A673 (cell line): ENCODE data around the gene CENPX. TPM values are rescaled to one million over a fixed set of nuclear protein-coding genes. Genes with fewer than 3 reads are reported as not detected.

Experiments used
- BruUV-seq: library from RNA; stranded (reverse); fragments of 400-500 nt; replicated peaks from 2 replicates; lab custom pipeline; 2021; lab: Mats Ljungman, UMichigan
- CTCF ChIA-PET: fragments of 300-600 bp; sonication (Branson Sonifier 250); formaldehyde crosslinking; loops from one replicate; lab custom pipeline; 2022; ENCODE audit warnings: antibody characterized with exemption; lab: Charles Lee
- POLR2A ChIA-PET: fragments of 300-600 bp; sonication (Branson Sonifier 250); formaldehyde crosslinking; loops from one replicate; lab custom pipeline; 2022; ENCODE audit warnings: antibody characterized with exemption; ENCODE audit not compliant: low non-redundant PET; lab: Charles Lee
- DNase-seq: peaks from one replicate; pipeline ENCODE4 v3.0.0-alpha.2; 2015; ENCODE audit warnings: low spot score
- H3K27ac ChIP-seq: fragments of 200-600 bp; sonication (generic); 2 replicates; pipeline ENCODE4 v1.5.1; 2016; ENCODE audit warnings: mixed run types, low read depth, mild to moderate bottlenecking, mixed read lengths, antibody characterized with exemption, low read length; ENCODE audit not compliant: poor library complexity, severe bottlenecking
- H3K27me3 ChIP-seq: fragments of 200-600 bp; sonication (generic); replicated peaks from 2 replicates; pipeline ENCODE4 v1.6.1; 2017; ENCODE audit warnings: mixed run types, low read depth, mild to moderate bottlenecking, mixed read lengths, antibody characterized with exemption, low read length; ENCODE audit not compliant: insufficient read depth, poor library complexity
- H3K36me3 ChIP-seq: fragments of 200-600 bp; sonication (generic); 2 replicates; pipeline ENCODE4 v1.6.1; 2016; ENCODE audit warnings: mixed run types, mild to moderate bottlenecking, mixed read lengths, antibody characterized with exemption, low read length; ENCODE audit not compliant: insufficient read depth, poor library complexity, severe bottlenecking
- H3K4me1 ChIP-seq: fragments of 200-600 bp; sonication (generic); 2 replicates; pipeline ENCODE4 v1.6.1; 2017; ENCODE audit warnings: mixed run types, mild to moderate bottlenecking, mixed read lengths, antibody characterized with exemption, low read length; ENCODE audit not compliant: insufficient read depth, poor library complexity, severe bottlenecking
- H3K4me3 ChIP-seq: fragments of 200-600 bp; sonication (generic); 2 replicates; pipeline ENCODE4 v1.5.1; 2016; ENCODE audit warnings: low read depth, mixed run types, mild to moderate bottlenecking, mixed read lengths, low read length; ENCODE audit not compliant: poor library complexity, severe bottlenecking
- H3K9me3 ChIP-seq: fragments of 200-600 bp; sonication (generic); 2 replicates; pipeline ENCODE4 v1.6.1; 2016; ENCODE audit warnings: mixed run types, low read depth, mild to moderate bottlenecking, mixed read lengths, antibody characterized with exemption, low read length; ENCODE audit not compliant: poor library complexity, severe bottlenecking
- EZH2 ChIP-seq: fragments of 200-600 bp; sonication (generic); IDR thresholded peaks from 2 replicates; pipeline ENCODE4 v1.6.1; 2017; ENCODE audit warnings: borderline replicate concordance, low read depth, mild to moderate bottlenecking, mixed read lengths, antibody characterized with exemption, low read length; ENCODE audit not compliant: poor library complexity, severe bottlenecking
- intact Hi-C: fragments of 100-400 bp; cut with micrococcal nuclease; formaldehyde crosslinking; loops from one replicate; pipeline ENCODE4 v1.10.0; 2022; ENCODE audit not compliant: unreplicated experiment
- total RNA-seq: library from RNA; stranded (reverse); gene quantifications from 2 replicates; pipeline ENCODE4 v1.2.3, GENCODE V29; 2021
- TF ChIP-seq, protein P1 (sequence below): fragments of 300-800, 200-600 bp; sonication (generic); conservative IDR thresholded peaks from 2 replicates; pipeline ENCODE4 v1.5.1; 2017; ENCODE audit warnings: low read depth, mild to moderate bottlenecking, antibody characterized with exemption, low read length, moderate library complexity, mixed read lengths

Gene CENPX
- total RNA-seq, 1 experiment from 2014 or later, result 165 TPM

DNA sequence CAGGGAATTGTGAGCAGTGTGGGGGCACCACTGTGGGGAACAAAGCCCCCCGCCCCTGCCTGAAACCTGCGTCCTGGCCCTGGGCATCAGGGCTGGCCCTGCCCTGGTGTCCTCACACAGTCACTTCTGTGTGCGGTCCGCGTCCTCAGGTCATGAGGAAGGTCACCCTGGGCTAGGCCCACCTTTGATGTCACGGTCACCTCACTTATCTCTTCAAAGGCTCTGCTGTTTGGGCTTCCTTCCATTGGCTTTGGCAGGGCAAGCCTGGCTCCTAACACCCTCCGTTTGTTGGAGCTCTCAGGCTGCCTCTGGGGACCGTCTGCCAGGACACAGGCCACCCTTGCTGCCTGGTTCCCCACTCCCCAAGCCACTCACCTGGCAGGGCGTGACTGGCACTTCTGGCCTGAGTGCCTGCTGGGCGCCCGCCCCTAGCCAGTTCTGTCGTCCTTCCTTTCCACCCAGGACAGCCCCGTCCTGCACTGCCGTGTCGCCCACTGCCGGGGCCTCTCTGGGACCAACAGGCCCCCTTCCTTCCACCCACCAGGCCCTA, 8.8 kb downstream of the CENPX start:
- peaks cover 13% of the 10 kb centered on the region for H3K4me1 ChIP-seq
- H3K36me3 ChIP-seq, result peaks cover 5% of the 10 kb centered on the region
- TF ChIP-seq, protein P1, sequence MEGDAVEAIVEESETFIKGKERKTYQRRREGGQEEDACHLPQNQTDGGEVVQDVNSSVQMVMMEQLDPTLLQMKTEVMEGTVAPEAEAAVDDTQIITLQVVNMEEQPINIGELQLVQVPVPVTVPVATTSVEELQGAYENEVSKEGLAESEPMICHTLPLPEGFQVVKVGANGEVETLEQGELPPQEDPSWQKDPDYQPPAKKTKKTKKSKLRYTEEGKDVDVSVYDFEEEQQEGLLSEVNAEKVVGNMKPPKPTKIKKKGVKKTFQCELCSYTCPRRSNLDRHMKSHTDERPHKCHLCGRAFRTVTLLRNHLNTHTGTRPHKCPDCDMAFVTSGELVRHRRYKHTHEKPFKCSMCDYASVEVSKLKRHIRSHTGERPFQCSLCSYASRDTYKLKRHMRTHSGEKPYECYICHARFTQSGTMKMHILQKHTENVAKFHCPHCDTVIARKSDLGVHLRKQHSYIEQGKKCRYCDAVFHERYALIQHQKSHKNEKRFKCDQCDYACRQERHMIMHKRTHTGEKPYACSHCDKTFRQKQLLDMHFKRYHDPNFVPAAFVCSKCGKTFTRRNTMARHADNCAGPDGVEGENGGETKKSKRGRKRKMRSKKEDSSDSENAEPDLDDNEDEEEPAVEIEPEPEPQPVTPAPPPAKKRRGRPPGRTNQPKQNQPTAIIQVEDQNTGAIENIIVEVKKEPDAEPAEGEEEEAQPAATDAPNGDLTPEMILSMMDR, result no peak
- no peak for TF ChIP-seq EZH2
- ChIA-PET CTCF (no interaction called here), POLR2A (interaction anchor here (0.6 kb wide), 1 partner anchor 37 kb away, joined by 4 read pairs; no protein-coding TSS in a partner anchor)
- H3K27ac ChIP-seq, result no peak overlapping the region
- DNase-seq, result no peak
- H3K4me3 ChIP-seq, result no peak overlapping the region
- H3K27me3 ChIP-seq, result no peaks in the 10 kb centered on the region
- intact Hi-C loops, result no loop called here
- BruUV-seq, result no TSS peak
- H3K9me3 ChIP-seq, result no peaks in the 10 kb centered on the region

DNA sequence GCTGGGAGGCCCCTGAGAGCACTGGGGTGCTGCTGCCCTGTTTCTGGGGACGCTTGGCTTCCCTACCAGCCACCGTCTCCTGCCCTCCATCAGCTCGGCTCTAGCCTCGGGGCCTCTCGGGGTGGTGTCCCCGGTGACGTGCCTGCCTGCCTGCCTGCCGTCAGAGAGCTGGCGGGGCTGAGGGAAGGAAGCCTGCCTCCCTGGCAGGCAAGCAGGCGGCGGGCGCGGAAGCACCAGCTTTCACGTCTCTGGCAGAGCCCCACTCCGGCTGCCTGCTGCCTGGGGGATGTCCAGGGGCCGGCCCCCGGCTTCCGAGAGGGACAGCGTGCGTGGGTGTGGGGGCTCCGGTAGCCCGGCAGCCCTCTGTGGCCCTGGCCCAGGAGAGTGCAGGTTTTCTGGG, 9.3 kb downstream of the CENPX start:
- no peaks in the 10 kb centered on the region for H3K36me3 ChIP-seq
- no TSS peak for BruUV-seq
- DNase-seq, result no peak
- H3K27me3 ChIP-seq, result no peaks in the 10 kb centered on the region
- TF ChIP-seq, protein P1, result no peak
- no peak for TF ChIP-seq EZH2
- H3K4me3 ChIP-seq, result no peak overlapping the region
- ChIA-PET POLR2A (interaction anchor here (0.6 kb wide), 1 partner anchor 38 kb away, joined by 4 read pairs; no protein-coding TSS in a partner anchor), CTCF (interaction anchor here (0.6 to 0.7 kb wide), 2 partner anchors 13 to 190 kb away, joined by 3 read pairs; no protein-coding TSS in a partner anchor)
- no peaks in the 10 kb centered on the region for H3K9me3 ChIP-seq
- no peak overlapping the region for H3K27ac ChIP-seq
- intact Hi-C loops, result no loop called here
- peaks cover 13% of the 10 kb centered on the region for H3K4me1 ChIP-seq

DNA sequence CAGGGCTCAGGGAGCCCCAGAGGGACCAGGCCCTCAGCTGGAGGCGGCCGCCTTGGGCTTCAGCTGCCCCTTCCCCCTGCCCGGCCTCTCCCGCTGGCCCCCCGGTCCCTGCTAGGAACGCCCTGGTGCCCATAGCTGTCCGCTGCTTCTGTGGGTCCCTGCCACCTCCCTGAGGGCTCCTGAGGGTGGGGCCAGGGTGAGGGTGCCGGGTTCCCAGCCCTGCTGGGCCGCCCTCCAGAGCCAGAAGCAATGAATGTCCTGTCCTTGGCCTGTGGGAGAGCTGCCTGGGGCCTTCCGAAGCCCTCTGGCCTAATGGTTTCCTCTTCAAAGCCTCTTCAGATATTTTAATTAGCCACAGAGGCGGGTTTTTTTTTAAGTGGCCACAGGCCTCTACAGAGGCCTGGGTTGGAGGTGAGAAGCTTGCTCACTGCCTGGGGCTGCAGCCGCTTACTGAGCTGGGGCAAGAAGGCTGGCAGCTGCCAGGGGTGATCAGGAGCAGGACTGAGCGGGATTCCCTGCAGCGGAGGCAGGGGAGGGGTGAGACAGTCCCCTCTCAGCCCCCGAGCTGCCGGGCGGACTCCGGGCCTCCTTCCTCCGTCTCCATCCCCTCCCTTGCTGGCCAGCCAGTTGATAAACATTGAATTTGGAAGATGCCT, 9.9 kb downstream of the CENPX start:
- TF ChIP-seq, protein P1, result no peak
- no peak for TF ChIP-seq EZH2
- BruUV-seq, result no TSS peak
- Histone ChIP-seq H3K4me3 (no peak overlapping the region), H3K27ac (no peak overlapping the region), H3K9me3 (no peaks in the 10 kb centered on the region), H3K36me3 (no peaks in the 10 kb centered on the region), H3K4me1 (peaks cover 13% of the 10 kb centered on the region), H3K27me3 (no peaks in the 10 kb centered on the region)
- DNase-seq, result no peak
- CTCF ChIA-PET, result interaction anchor here (0.6 to 0.7 kb wide), 2 partner anchors 13 to 191 kb away, joined by 3 read pairs; no protein-coding TSS in a partner anchor
- POLR2A ChIA-PET, result no interaction called here
- intact Hi-C loops, result no loop called here
